GM18519 (cell line): Measurements from ENCODE around the gene ZNF672.
"Not testable (repeated sequence)": the region's sequence is repeated elsewhere in the genome, so short reads cannot be mapped to it uniquely, and the experiment has no call there.

Experiments used
- ATAC-seq: cut with Tn5 transposase; IDR thresholded peaks from one replicate; pipeline ENCODE4 v1.9.1; 2021; ENCODE audit warnings: mild to moderate bottlenecking, moderate library complexity; ENCODE audit not compliant: unreplicated experiment, low FRiP score

Gene ZNF672

DNA sequence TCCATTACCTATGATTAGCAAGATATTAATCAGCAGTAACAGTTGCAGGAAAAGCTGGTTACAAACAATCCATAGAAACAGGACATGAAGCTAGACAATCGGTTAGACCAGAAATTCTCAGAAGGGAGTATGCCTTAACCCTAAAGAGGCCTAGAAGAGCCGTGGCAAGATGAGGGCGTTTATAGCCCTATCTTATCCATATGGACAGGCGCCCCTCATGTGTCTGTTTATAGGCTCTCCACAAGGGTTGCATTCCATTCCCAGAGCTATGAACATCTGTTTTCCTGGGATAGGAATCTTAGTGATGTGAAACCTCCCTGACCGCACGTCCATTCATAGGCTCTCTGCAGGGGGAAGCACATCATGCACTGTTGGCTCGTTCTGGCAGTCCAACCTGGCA lies 44.4 kb downstream of the ZNF672 start:
- not testable (repeated sequence) for ATAC-seq

DNA sequence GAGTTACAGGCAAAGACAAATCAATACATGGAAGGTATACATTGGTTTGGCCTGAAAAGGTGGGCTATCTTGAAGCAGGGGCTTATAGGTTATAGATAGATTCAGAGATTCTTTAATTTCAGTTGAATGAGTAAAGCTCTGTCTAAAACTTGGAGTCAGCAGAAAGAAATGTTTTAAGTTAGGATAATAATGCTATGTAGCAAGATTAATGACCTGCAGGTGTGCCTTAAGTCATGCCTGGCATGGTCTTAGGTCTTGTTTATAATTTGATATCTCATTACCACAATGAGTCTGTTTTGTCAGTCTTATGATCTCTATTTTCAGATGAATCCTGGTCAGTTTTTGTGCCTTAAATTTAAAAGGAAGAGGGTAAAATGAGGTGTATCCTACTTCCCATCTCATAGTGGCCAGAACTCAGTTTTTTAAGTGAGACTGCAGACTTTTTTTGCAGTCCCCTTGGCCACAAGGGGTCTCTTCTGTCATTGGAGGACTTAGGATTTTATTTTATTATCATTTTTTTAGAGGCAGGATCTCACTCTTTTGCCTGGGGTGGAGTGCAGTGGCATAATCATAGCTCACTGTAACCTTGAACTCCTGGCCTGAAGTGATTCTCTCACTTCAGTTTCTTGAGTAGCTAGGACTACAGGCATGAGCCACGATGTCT lies 46.7 kb downstream of the ZNF672 start:
- no peak for ATAC-seq

DNA sequence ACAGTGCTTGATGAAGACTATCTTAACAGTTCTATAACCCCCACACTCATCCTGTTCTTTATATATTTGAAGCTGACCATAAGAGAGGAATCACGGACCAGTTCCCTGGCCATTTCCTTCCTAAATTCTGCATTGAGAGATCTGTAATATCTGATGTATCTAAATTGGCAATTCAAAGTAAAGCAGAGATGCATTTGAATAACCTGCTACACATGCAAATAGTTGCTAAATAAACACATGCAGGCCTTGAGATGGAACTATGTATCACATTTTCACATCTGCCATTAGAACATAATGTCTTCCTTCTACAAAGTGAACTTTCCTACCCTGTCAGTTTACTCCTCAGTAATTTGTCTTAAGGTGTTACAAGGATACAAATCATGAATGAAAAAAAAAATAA lies 47.6 kb downstream of the ZNF672 start:
- ATAC-seq: no peak

DNA sequence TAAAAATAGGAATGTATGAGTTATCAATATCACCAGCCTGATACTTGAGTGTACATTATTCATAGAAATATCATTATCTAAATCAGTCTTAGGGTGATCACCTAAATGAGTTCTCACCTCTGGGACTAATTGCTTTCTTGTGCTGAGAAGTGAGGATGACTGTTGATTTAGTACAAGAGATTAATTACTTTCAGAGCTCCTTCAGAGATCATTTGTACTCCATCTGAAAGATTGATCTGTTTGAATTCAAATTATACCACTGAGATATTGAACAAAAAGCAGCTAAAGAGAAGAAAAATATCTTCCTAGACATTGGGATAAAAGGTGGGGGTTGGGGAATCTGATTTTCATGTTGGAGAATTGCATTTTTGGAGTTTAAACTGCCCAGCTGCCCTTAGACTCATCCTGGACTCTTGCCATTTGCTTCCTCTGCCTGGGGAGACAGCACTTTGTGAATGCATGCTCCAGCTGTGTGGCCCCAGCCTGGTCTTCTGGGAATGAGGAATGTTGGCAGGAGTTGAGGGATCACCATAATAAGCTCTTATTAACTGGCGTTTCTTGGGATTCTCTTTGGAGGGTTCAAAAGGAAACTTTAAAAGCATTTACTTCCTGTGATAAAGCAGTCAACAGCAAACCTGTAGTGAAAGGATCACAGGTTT lies 48.3 kb downstream of the ZNF672 start:
- no peak for ATAC-seq

- not testable (repeated sequence) for ATAC-seq
Measured at GRCh38 chr1:248889914-248890243, 51.9 kb downstream of the ZNF672 start.

- ATAC-seq: no peak
Measured at GRCh38 chr1:248890549-248891498, 52.8 kb downstream of the ZNF672 start.

GRCh38 chr1:248891758-248892157 lies 53.7 kb downstream of the ZNF672 start:
- ATAC-seq: no peak

- ATAC-seq: no peak
Measured at GRCh38 chr1:248892590-248892989, 54.6 kb downstream of the ZNF672 start.

- no peak for ATAC-seq
Measured at GRCh38 chr1:248894837-248895236, 56.8 kb downstream of the ZNF672 start.

GRCh38 chr1:248897412-248898337 lies 59.7 kb downstream of the ZNF672 start:
- no peak for ATAC-seq
